CD4-positive, alpha-beta T cell treated with Interleukin-6 at 100 ng/mL for 8 hours (primary cell): ENCODE measurements around the gene SLC25A18.
A peak's percentile ranks its signal among the peaks of the same experiment; 100 is the strongest.
"Not testable (repeated sequence)": the region's sequence is repeated elsewhere in the genome, so short reads cannot be mapped to it uniquely, and the experiment has no call there.

Experiments
- DNase-seq: peaks from one replicate; pipeline ENCODE4 v3.0.0-alpha.2; 2020; ENCODE audit warnings: mixed read lengths, low spot score

Gene SLC25A18

GRCh38 chr22:17607891-17608521, 44.7 kb downstream of the SLC25A18 start:
- no peak for DNase-seq

- no peak for DNase-seq
Observed at GRCh38 chr22:17612057-17612456, 48.8 kb downstream of the SLC25A18 start.

- DNase-seq = no peak
Observed at GRCh38 chr22:17613280-17613679, 50.0 kb downstream of the SLC25A18 start.

- DNase-seq = no peak
Observed at GRCh38 chr22:17627961-17628405, 64.7 kb downstream of the SLC25A18 start.

GRCh38 chr22:17628406-17629172, 65.3 kb downstream of the SLC25A18 start, which contains the start of gene ATP6V1E1:
TSS of gene ATP6V1E1 (minus strand) at chr22:17628749. CDS start at chr22:17628635, 114 bp downstream.
- peak; percentile 95 for DNase-seq

- no peak for DNase-seq
Observed at GRCh38 chr22:17629173-17629489, 65.8 kb downstream of the SLC25A18 start.

- DNase-seq = no peak
Observed at GRCh38 chr22:17629641-17630040, 66.3 kb downstream of the SLC25A18 start.

GRCh38 chr22:17631076-17631565, 67.8 kb downstream of the SLC25A18 start:
- no peak for DNase-seq

GRCh38 chr22:17633217-17633997, 70.1 kb downstream of the SLC25A18 start:
- DNase-seq = no peak

- no peak for DNase-seq
Observed at GRCh38 chr22:17633998-17634323, 70.7 kb downstream of the SLC25A18 start.

- DNase-seq = no peak
Observed at GRCh38 chr22:17634696-17635095, 71.4 kb downstream of the SLC25A18 start.

GRCh38 chr22:17636850-17637249, 73.6 kb downstream of the SLC25A18 start:
- DNase-seq = not testable (repeated sequence)

- no peak for DNase-seq
Observed at GRCh38 chr22:17637490-17638181, 74.3 kb downstream of the SLC25A18 start.

GRCh38 chr22:17638182-17638431, 74.8 kb downstream of the SLC25A18 start:
- no peak for DNase-seq

GRCh38 chr22:17638432-17639246, 75.3 kb downstream of the SLC25A18 start, which contains the start of gene BCL2L13:
TSS of gene BCL2L13 (plus strand) at chr22:17638757. CDS start at chr22:17655712, 16,955 bp downstream.
- peak; percentile 84 for DNase-seq

- DNase-seq = no peak
Observed at GRCh38 chr22:17639247-17639741, 76.0 kb downstream of the SLC25A18 start.
